PC-9 (cell line): ENCODE data around the gene SPATC1L. TPM values are rescaled to one million over a fixed set of nuclear protein-coding genes. Genes with fewer than 3 reads are reported as not detected.
"Not testable (repeated sequence)": the region's sequence is repeated elsewhere in the genome, so short reads cannot be mapped to it uniquely, and the experiment has no call there.

Experiments
- BruUV-seq: library from RNA; stranded (reverse); fragments of 400-500 nt; replicated peaks from 2 replicates; lab custom pipeline; 2021; lab: Mats Ljungman, UMichigan
- CTCF ChIA-PET: fragments of 300-600 bp; sonication (Branson Sonifier 250); formaldehyde crosslinking; loops from one replicate; lab custom pipeline; 2022; ENCODE audit warnings: antibody characterized with exemption; lab: Charles Lee
- POLR2A ChIA-PET: fragments of 300-600 bp; sonication (Branson Sonifier 250); formaldehyde crosslinking; loops from one replicate; lab custom pipeline; 2022; ENCODE audit warnings: antibody characterized with exemption; ENCODE audit not compliant: unreplicated experiment; lab: Charles Lee
- DNase-seq, 2 experiments: peaks; one replicate each; pipeline versions ENCODE4 v3.0.0 to v3.0.0-alpha.2; 2015 to 2022; ENCODE audit warnings: mixed read lengths in 1 of 2
- H2AFZ ChIP-seq: fragments of 200-600 bp; sonication (generic); 2 replicates; pipeline ENCODE4 v1.8.1; 2017; ENCODE audit warnings: antibody characterized with exemption
- H3F3A ChIP-seq: fragments of 200-600 bp; sonication (generic); 2 replicates; pipeline ENCODE4 v1.8.1; 2017; ENCODE audit warnings: antibody characterized with exemption, mild to moderate bottlenecking, low read depth; ENCODE audit not compliant: insufficient read depth
- H3K27ac ChIP-seq: fragments of 200-600 bp; sonication (generic); 2 replicates; pipeline ENCODE4 v1.6.1; 2016; ENCODE audit warnings: mixed run types
- H3K27me3 ChIP-seq: fragments of 200-600 bp; sonication (generic); 2 replicates; pipeline ENCODE4 v1.6.1; 2016; ENCODE audit warnings: low read depth, mixed run types; ENCODE audit not compliant: insufficient read depth
- H3K36me3 ChIP-seq: fragments of 200-600 bp; sonication (generic); 2 replicates; pipeline ENCODE4 v1.6.1; 2016; ENCODE audit warnings: low read depth, mixed run types
- H3K4me1 ChIP-seq: fragments of 200-600 bp; sonication (generic); replicated peaks from 2 replicates; pipeline ENCODE4 v1.6.1; 2016; ENCODE audit warnings: mixed run types; ENCODE audit not compliant: insufficient read depth
- H3K4me2 ChIP-seq: fragments of 200-600 bp; sonication (generic); 2 replicates; pipeline ENCODE4 v1.6.1; 2017; ENCODE audit warnings: mixed run types
- H3K4me3 ChIP-seq: fragments of 200-600 bp; sonication (generic); 2 replicates; pipeline ENCODE4 v1.6.1; 2016; ENCODE audit warnings: mixed run types
- H3K79me2 ChIP-seq: fragments of 200-600 bp; sonication (generic); 2 replicates; pipeline ENCODE4 v1.6.1; 2017; ENCODE audit warnings: low read depth, mixed run types
- H3K9me2 ChIP-seq: fragments of 200-600 bp; sonication (generic); 2 replicates; pipeline ENCODE4 v1.8.1; 2017; ENCODE audit warnings: mild to moderate bottlenecking; ENCODE audit not compliant: insufficient read depth
- H3K9me3 ChIP-seq: fragments of 200-600 bp; sonication (generic); 2 replicates; pipeline ENCODE4 v1.8.1; 2016; ENCODE audit warnings: low read depth; ENCODE audit not compliant: insufficient read depth
- H4K20me1 ChIP-seq: fragments of 200-600 bp; sonication (generic); 2 replicates; pipeline ENCODE4 v1.8.1; 2017; ENCODE audit not compliant: insufficient read depth
- EZH2 ChIP-seq: fragments of 200-600 bp; sonication (generic); IDR thresholded peaks from 2 replicates; pipeline ENCODE4 v1.8.0; 2017; ENCODE audit warnings: antibody characterized with exemption, low read depth
- intact Hi-C: fragments of 100-400 bp; cut with micrococcal nuclease; formaldehyde crosslinking; loops from one replicate; pipeline ENCODE4 v1.10.0; 2022; ENCODE audit not compliant: unreplicated experiment
- total RNA-seq: library from RNA; stranded (reverse); gene quantifications from 2 replicates; pipeline ENCODE4 v1.2.3, GENCODE V29; 2021
- TF ChIP-seq, protein P1 (sequence below): fragments of 200-600 bp; sonication (generic); conservative IDR thresholded peaks from 2 replicates; pipeline ENCODE4 v1.6.1; 2017; ENCODE audit warnings: mixed run types, antibody characterized with exemption, mild to moderate bottlenecking, moderate library complexity

SPATC1L gene
- total RNA-seq, 1 experiment from 2014 or later, result 32.7 TPM

DNA sequence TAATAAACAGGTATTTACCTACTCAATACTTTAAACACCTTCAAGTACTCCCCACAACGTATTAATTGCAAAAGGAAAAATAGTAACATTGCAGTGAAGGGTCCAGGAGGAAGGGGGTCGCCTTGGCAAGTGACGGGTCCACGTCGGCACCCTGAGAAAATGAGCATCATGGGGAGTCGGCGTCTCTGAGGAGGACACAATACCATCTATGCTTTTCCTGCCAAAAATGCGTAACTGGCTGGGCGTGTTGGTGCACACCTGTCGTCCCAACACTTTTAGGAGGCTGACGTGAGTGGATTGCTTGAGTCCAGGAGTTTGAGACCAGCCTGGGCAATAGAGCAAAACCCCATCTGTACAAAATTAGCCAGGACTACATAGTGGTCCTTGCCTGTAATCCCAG, 36.2 kb downstream of the SPATC1L start:
- H2AFZ ChIP-seq, result no peak overlapping the region
- POLR2A ChIA-PET, result no interaction called here

DNA sequence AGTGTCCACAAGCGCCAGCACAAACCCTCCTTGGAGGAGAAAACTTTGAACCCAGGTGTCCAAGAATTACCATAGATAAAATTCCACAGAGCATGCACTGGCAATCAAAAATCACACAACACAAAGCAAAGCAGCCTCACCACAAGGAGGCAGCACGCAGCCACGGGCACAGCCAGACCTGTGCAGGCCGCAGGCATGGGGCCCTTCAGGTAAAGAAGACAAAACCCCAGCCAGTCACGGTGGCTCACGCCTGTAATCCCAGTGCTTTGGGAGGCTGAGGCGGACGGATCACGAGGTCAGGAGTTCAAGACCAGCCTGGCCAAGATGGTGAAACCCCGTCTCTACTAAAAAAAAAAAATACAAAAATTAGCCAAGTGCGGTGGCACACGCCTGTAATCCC, 36.8 kb downstream of the SPATC1L start:
- H3K9me3 ChIP-seq, H3K79me2 ChIP-seq, H3K27me3 ChIP-seq, H3K4me1 ChIP-seq, CTCF ChIA-PET, H3K9me2 ChIP-seq, H3K27ac ChIP-seq, H4K20me1 ChIP-seq, POLR2A ChIA-PET, H2AFZ ChIP-seq, H3K36me3 ChIP-seq, H3K4me3 ChIP-seq, BruUV-seq, H3K4me2 ChIP-seq: not testable (repeated sequence)
- intact Hi-C loops, result loop anchor here (1.0 to 10.0 kb wide), 3 partner anchors 80 to 179 kb away; partner anchors contain the start of genes LSS, MCM3AP and YBEY
- TF ChIP-seq, protein P1, sequence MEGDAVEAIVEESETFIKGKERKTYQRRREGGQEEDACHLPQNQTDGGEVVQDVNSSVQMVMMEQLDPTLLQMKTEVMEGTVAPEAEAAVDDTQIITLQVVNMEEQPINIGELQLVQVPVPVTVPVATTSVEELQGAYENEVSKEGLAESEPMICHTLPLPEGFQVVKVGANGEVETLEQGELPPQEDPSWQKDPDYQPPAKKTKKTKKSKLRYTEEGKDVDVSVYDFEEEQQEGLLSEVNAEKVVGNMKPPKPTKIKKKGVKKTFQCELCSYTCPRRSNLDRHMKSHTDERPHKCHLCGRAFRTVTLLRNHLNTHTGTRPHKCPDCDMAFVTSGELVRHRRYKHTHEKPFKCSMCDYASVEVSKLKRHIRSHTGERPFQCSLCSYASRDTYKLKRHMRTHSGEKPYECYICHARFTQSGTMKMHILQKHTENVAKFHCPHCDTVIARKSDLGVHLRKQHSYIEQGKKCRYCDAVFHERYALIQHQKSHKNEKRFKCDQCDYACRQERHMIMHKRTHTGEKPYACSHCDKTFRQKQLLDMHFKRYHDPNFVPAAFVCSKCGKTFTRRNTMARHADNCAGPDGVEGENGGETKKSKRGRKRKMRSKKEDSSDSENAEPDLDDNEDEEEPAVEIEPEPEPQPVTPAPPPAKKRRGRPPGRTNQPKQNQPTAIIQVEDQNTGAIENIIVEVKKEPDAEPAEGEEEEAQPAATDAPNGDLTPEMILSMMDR, result peak; percentile 74
- peaks cover 17% of the 10 kb centered on the region; the same call in 1 of the 2 replicates for H3F3A ChIP-seq
- peak; percentile 40 to 67 for DNase-seq

More for the DNA sequence above, 36.2 kb downstream of the SPATC1L start:
- Histone ChIP-seq H3K4me1 (no peaks in the 10 kb centered on the region; the same call in 1 of the 2 replicates), H3K9me2 (no peaks in the 10 kb centered on the region), H3K4me2 (no peak overlapping the region), H4K20me1 (no peaks in the 10 kb centered on the region), H3K36me3 (no peaks in the 10 kb centered on the region), H3K4me3 (no peak overlapping the region), H3F3A (peaks cover 17% of the 10 kb centered on the region; the same call in 1 of the 2 replicates), H3K9me3 (no peaks in the 10 kb centered on the region), H3K79me2 (no peaks in the 10 kb centered on the region), H3K27ac (no peak overlapping the region), H3K27me3 (no peaks in the 10 kb centered on the region)
- BruUV-seq, result no TSS peak
- CTCF ChIA-PET, result no interaction called here
- DNase-seq, result no peak
- intact Hi-C loops, result loop anchor here (5.0 to 10.0 kb wide), 2 partner anchors 79 to 137 kb away; partner anchors contain the start of genes LSS, MCM3AP and YBEY
- TF ChIP-seq, protein P1, result no peak
- no peak for TF ChIP-seq EZH2

DNA sequence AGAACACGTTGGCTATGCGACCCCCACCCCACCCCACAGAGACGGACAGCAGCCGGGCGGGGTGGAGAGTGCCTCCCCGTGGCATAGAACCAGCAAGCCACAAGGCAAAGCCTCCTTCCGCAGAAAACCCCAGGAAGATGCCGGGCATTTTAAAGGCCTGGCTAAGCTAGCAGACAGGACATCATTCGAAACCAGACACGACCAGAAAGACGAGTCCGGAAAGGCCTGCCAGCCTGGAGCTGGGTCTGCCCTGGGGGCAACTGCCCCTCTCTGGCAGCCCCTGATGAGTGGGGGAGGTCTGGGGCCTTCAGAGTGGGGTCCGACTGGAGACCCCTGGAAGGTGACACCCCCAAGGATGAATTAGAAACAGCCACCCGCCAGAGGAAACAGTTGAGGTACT, 37.4 kb downstream of the SPATC1L start:
- no TSS peak for BruUV-seq
- TF ChIP-seq EZH2, result no peak
- TF ChIP-seq, protein P1, result no peak
- no peaks in the 10 kb centered on the region for H3K79me2 ChIP-seq
- no peaks in the 10 kb centered on the region for H3K27me3 ChIP-seq
- no peak overlapping the region for H3K27ac ChIP-seq
- intact Hi-C loops, result loop anchor here (1.0 to 10.0 kb wide), 3 partner anchors 80 to 179 kb away; partner anchors contain the start of genes LSS, MCM3AP and YBEY
- no peaks in the 10 kb centered on the region for H3K36me3 ChIP-seq
- H3F3A ChIP-seq, result peaks cover 17% of the 10 kb centered on the region; the same call in 1 of the 2 replicates
- H3K4me1 ChIP-seq, result no peaks in the 10 kb centered on the region; the same call in 1 of the 2 replicates
- ChIA-PET POLR2A (no interaction called here), CTCF (interaction anchor here (0.5 kb wide), 1 partner anchor 217 kb away, joined by 4 read pairs; no protein-coding TSS in a partner anchor)
- no peak overlapping the region for H2AFZ ChIP-seq
- no peak overlapping the region for H3K4me3 ChIP-seq
- DNase-seq, result no peak
- no peaks in the 10 kb centered on the region for H3K9me3 ChIP-seq
- no peaks in the 10 kb centered on the region for H4K20me1 ChIP-seq
- no peak overlapping the region for H3K4me2 ChIP-seq
- no peaks in the 10 kb centered on the region for H3K9me2 ChIP-seq
